GM18870 (cell line): ENCODE results near the gene PIANP.
"Not testable (repeated sequence)": the region's sequence is repeated elsewhere in the genome, so short reads cannot be mapped to it uniquely, and the experiment has no call there.

Experiments
- ATAC-seq: cut with Tn5 transposase; IDR thresholded peaks from one replicate; pipeline ENCODE4 v1.9.1; 2021; ENCODE audit warnings: moderate library complexity; ENCODE audit not compliant: unreplicated experiment

The PIANP gene

GRCh38 chr12:6700646-6701051 is at the start of gene PIANP:
Gene PIANP (minus strand): TSS chr12:6700815. CDS start chr12:6698061, 2,754 bp downstream.
- no peak for ATAC-seq

- ATAC-seq = no peak
These were observed 48.1 kb upstream of the PIANP start for GRCh38 chr12:6748761-6749160.

- no peak for ATAC-seq
These were observed 46.6 kb upstream of the PIANP start for GRCh38 chr12:6747216-6747615.

- ATAC-seq = no peak
These were observed 45.3 kb upstream of the PIANP start for GRCh38 chr12:6745741-6746525.

GRCh38 chr12:6743300-6743699 is 42.7 kb upstream of the PIANP start:
- ATAC-seq = not testable (repeated sequence)

GRCh38 chr12:6742834-6743233 is 42.2 kb upstream of the PIANP start:
- ATAC-seq = no peak

GRCh38 chr12:6742080-6742479 is 41.5 kb upstream of the PIANP start:
- not testable (repeated sequence) for ATAC-seq

GRCh38 chr12:6736754-6737153 is 36.1 kb upstream of the PIANP start:
- no peak for ATAC-seq

GRCh38 chr12:6735448-6736191 is 35.0 kb upstream of the PIANP start:
- no peak for ATAC-seq

- no peak for ATAC-seq
These were observed 34.1 kb upstream of the PIANP start for GRCh38 chr12:6734506-6735387.

GRCh38 chr12:6730169-6730568 is 29.6 kb upstream of the PIANP start:
- no peak for ATAC-seq

- no peak for ATAC-seq
These were observed 28.6 kb upstream of the PIANP start for GRCh38 chr12:6729186-6729585.

- no peak for ATAC-seq
These were observed 24.7 kb upstream of the PIANP start for GRCh38 chr12:6725350-6725749.

GRCh38 chr12:6724409-6724797 is 23.8 kb upstream of the PIANP start:
- ATAC-seq = no peak

GRCh38 chr12:6723607-6724408 is 23.2 kb upstream of the PIANP start, which contains the start of gene COPS7A:
Gene COPS7A (plus strand): TSS chr12:6724046. CDS start chr12:6724657, 611 bp downstream.
- ATAC-seq = peak; percentile 83

- ATAC-seq = no peak
These were observed 22.2 kb upstream of the PIANP start for GRCh38 chr12:6722863-6723262.

- no peak for ATAC-seq
These were observed 16.3 kb upstream of the PIANP start for GRCh38 chr12:6716874-6717437.

GRCh38 chr12:6716031-6716873 is 15.6 kb upstream of the PIANP start:
- not testable (repeated sequence) for ATAC-seq

- ATAC-seq = no peak
These were observed 8.4 kb upstream of the PIANP start for GRCh38 chr12:6708960-6709394.
